Neuronal stem cell (in vitro differentiated cells): ENCODE data around the gene CPNE4.

Source experiments
- DNase-seq: peaks from one replicate; pipeline ENCODE4 v3.0.0-alpha.2; 2013; ENCODE audit warnings: low spot score
- H2AFZ ChIP-seq: one replicate; pipeline ENCODE4 v1.6.1; 2013; ENCODE audit warnings: mild to moderate bottlenecking, low read length, inconsistent platforms
- H2AK5ac ChIP-seq: 2 replicates; pipeline ENCODE4 v1.6.1; 2013; ENCODE audit warnings: low read depth, mild to moderate bottlenecking, inconsistent platforms, low read length, moderate library complexity, mixed read lengths
- H2BK120ac ChIP-seq: 2 replicates; pipeline ENCODE4 v1.6.1; 2013; ENCODE audit warnings: low read depth, mild to moderate bottlenecking, inconsistent platforms, low read length, moderate library complexity, mixed read lengths
- H2BK12ac ChIP-seq: one replicate; pipeline ENCODE4 v1.6.1; 2013; ENCODE audit warnings: low read length, inconsistent platforms
- H2BK15ac ChIP-seq: 2 replicates; pipeline ENCODE4 v1.6.1; 2013; ENCODE audit warnings: mild to moderate bottlenecking, low read length, inconsistent platforms, mixed read lengths
- H2BK5ac ChIP-seq: one replicate; pipeline ENCODE4 v1.6.1; 2013; ENCODE audit warnings: inconsistent platforms, mild to moderate bottlenecking, low read length, moderate library complexity
- H3K14ac ChIP-seq: one replicate; pipeline ENCODE4 v1.6.1; 2013; ENCODE audit warnings: low read length, inconsistent platforms
- H3K18ac ChIP-seq: 2 replicates; pipeline ENCODE4 v1.6.1; 2013; ENCODE audit warnings: low read length, inconsistent platforms
- H3K23ac ChIP-seq: 2 replicates; pipeline ENCODE4 v1.6.1; 2013; ENCODE audit warnings: low read depth, mild to moderate bottlenecking, mixed read lengths, low read length, inconsistent platforms; ENCODE audit not compliant: poor library complexity
- H3K27ac ChIP-seq: replicated peaks from 3 replicates; pipeline ENCODE4 v1.5.1; 2013; ENCODE audit warnings: low read length, inconsistent platforms
- H3K27me3 ChIP-seq, 3 experiments: 2 replicates each; pipeline ENCODE4 v1.6.1; 2013; ENCODE audit warnings: low read length in 3 of 3, mild to moderate bottlenecking in 2 of 3, inconsistent platforms in 1 of 3, low read depth in 1 of 3, mixed read lengths in 1 of 3, moderate library complexity in 1 of 3; ENCODE audit not compliant: control insufficient read depth in 3 of 3, insufficient read depth in 3 of 3
- H3K36me3 ChIP-seq, 2 donors: replicated peaks in 1 of 2; 2 replicates each; pipeline ENCODE4 v1.6.1; 2013; ENCODE audit warnings: low read length in 2 of 2; ENCODE audit not compliant: control insufficient read depth in 2 of 2, insufficient read depth in 2 of 2
- H3K4ac ChIP-seq: 2 replicates; pipeline ENCODE4 v1.6.1; 2013; ENCODE audit warnings: inconsistent platforms, mild to moderate bottlenecking, low read length, moderate library complexity
- H3K4me1 ChIP-seq, 2 donors: 1 replicate in 1 of 2; 2 replicates in 1 of 2; pipeline ENCODE4 v1.6.1; 2013; ENCODE audit warnings: low read length in 2 of 2, low read depth in 1 of 2; ENCODE audit not compliant: control insufficient read depth in 2 of 2, insufficient read depth in 1 of 2
- H3K4me2 ChIP-seq: one replicate; pipeline ENCODE4 v1.6.1; 2013; ENCODE audit warnings: mild to moderate bottlenecking, low read length, inconsistent platforms; ENCODE audit not compliant: insufficient read depth, poor library complexity, severe bottlenecking
- H3K4me3 ChIP-seq, 2 donors: 2 replicates each; pipeline ENCODE4 v1.5.1; 2013; ENCODE audit warnings: low read length in 2 of 2, mild to moderate bottlenecking in 2 of 2, inconsistent platforms in 1 of 2, moderate library complexity in 1 of 2
- H3K79me1 ChIP-seq: one replicate; pipeline ENCODE4 v1.6.1; 2013; ENCODE audit warnings: low read depth, mild to moderate bottlenecking, inconsistent platforms, low read length, moderate library complexity
- H3K9ac ChIP-seq: one replicate; pipeline ENCODE4 v1.6.1; 2013; ENCODE audit warnings: mild to moderate bottlenecking, low read depth, low read length, inconsistent platforms; ENCODE audit not compliant: poor library complexity
- H3K9me3 ChIP-seq, 2 donors: replicated peaks in 1 of 2; 2 replicates each; pipeline versions ENCODE3 to v1.6.1; 2013; ENCODE audit warnings: low read length in 2 of 2, mild to moderate bottlenecking in 2 of 2, inconsistent platforms in 1 of 2, low read depth in 1 of 2, mixed read lengths in 1 of 2, moderate library complexity in 1 of 2; ENCODE audit not compliant: control insufficient read depth in 2 of 2, insufficient read depth in 1 of 2
- H4K8ac ChIP-seq: one replicate; pipeline ENCODE4 v1.6.1; 2013; ENCODE audit warnings: low read depth, mild to moderate bottlenecking, inconsistent platforms, low read length, moderate library complexity
- H4K91ac ChIP-seq: one replicate; pipeline ENCODE4 v1.6.1; 2013; ENCODE audit warnings: low read length, low read depth, mild to moderate bottlenecking, inconsistent platforms; ENCODE audit not compliant: poor library complexity
- WGBS, 2 donors: extraction: QIAGEN DNeasy Blood & Tissue Kit; methylation state at CpG; one replicate each; pipeline ENCODE4 v1.1.7; 2013; ENCODE audit warnings: missing lambda C conversion rate in 2 of 2, mixed read lengths in 1 of 2; ENCODE audit not compliant: insufficient read length in 2 of 2, insufficient replicate concordance in 1 of 2; ENCODE audit errors: extremely low coverage in 2 of 2; 5-methylcytosine and 5-hydroxymethylcytosine counted together

The CPNE4 gene

DNA sequence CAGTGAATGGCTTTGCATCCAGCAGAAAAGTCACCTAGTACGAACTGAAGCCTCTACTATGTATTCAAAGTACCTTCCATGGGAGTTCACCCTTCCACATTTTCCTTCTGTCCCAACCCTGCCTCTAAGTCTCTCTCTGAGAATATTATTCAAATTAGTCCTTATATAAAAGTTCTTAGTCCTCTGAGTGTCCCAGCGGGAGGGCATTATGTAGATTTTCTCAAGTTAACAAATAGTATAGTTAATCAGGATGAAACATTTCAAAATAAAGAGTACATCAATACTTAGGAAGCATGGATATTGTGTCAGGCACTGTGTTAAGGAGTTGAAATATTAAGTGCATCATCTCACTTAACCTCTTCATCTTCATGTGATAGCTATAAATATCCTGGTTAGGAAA is 223.3 kb downstream of the CPNE4 start:
- no peak overlapping the region for H3K23ac ChIP-seq
- no CpG with 5 or more reads among the region's 2 CpGs for WGBS, 2 donors

DNA sequence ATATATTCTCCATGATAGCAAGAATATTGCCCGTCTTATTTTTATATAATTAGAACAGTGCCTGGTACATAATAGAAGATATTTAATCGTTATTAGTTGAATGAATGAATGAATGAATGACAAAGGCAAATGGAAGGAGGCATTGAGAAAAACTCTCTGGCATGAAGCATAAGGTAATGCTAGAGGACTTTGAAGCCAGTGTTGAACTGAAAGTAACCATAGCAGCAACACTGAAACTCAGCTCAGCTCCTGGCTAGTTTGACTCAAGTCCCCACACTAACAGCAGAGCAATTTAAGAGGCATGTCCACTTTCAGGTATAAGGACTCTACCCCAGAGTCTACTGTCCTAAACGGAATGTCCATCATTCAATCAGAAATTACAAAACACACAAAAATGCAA is 227.0 kb downstream of the CPNE4 start:
- Histone ChIP-seq H3K27ac (no peak overlapping the region), H3K9me3 (no peaks in the 10 kb centered on the region), H2BK15ac (no peak overlapping the region), H2BK120ac (no peak overlapping the region), H2AFZ (no peak overlapping the region), H3K23ac (no peak overlapping the region), H3K79me1 (no peaks in the 10 kb centered on the region), H4K8ac (no peak overlapping the region), H2BK12ac (no peak overlapping the region), H3K18ac (no peak overlapping the region), H3K27me3 (no peaks in the 10 kb centered on the region), H3K4me3 (no peak overlapping the region), H3K4ac (no peak overlapping the region), H2AK5ac (no peak overlapping the region), H3K4me1 (no peaks in the 10 kb centered on the region), H3K4me2 (no peak overlapping the region), H4K91ac (no peak overlapping the region), H3K9ac (no peak overlapping the region), H3K14ac (no peak overlapping the region), H3K36me3 (no peaks in the 10 kb centered on the region), H2BK5ac (no peak overlapping the region)
- no peak for DNase-seq
- 80% methylated on average over 1 of the region's 3 CpGs; no CpG with 5 or more reads in 1 of the 2 donors for WGBS, 2 donors

More for the DNA sequence above, 223.3 kb downstream of the CPNE4 start:
- H2BK5ac ChIP-seq, result no peak overlapping the region
- no peaks in the 10 kb centered on the region for H3K79me1 ChIP-seq
- H2AFZ ChIP-seq, result no peak overlapping the region
- no peaks in the 10 kb centered on the region for H3K27me3 ChIP-seq
- no peak overlapping the region for H3K4ac ChIP-seq
- H4K8ac ChIP-seq, result no peak overlapping the region
- no peak overlapping the region for H3K9ac ChIP-seq
- no peaks in the 10 kb centered on the region for H3K9me3 ChIP-seq
- no peak overlapping the region for H3K4me2 ChIP-seq
- no peak for DNase-seq
- H3K18ac ChIP-seq, result no peak overlapping the region
- no peak overlapping the region for H4K91ac ChIP-seq
- no peak overlapping the region for H2AK5ac ChIP-seq
- H3K36me3 ChIP-seq, result no peaks in the 10 kb centered on the region
- H3K14ac ChIP-seq, result no peak overlapping the region
- H3K27ac ChIP-seq, result no peak overlapping the region
- H2BK120ac ChIP-seq, result no peak overlapping the region
- H2BK15ac ChIP-seq, result no peak overlapping the region
- H3K4me3 ChIP-seq, result no peak overlapping the region
- H3K4me1 ChIP-seq, result no peaks in the 10 kb centered on the region
- H2BK12ac ChIP-seq, result no peak overlapping the region

DNA sequence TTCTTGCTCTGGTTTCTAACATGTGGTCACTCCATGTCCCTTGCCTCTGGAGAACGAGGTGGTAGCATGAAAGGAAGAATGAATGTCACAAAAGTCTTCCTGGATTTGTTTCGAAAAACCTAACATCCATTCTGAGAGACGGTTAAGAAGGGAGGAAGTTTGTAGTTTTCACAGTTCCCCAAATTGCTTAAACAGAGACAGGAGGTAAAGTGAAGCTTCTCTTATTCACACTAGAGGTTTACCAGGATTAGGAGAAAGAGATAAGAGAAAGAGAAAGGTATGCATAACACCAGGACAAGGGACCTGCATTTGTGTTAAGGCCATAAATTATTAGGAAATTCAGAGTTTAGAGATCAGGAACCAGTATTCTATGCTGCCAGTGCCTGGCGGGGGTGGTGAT is 228.1 kb downstream of the CPNE4 start:
- no peaks in the 10 kb centered on the region for H3K9me3 ChIP-seq
- H3K79me1 ChIP-seq, result no peaks in the 10 kb centered on the region
- no peak overlapping the region for H3K27ac ChIP-seq
- no peak overlapping the region for H2BK5ac ChIP-seq
- H4K91ac ChIP-seq, result no peak overlapping the region
- H3K14ac ChIP-seq, result no peak overlapping the region
- H3K4ac ChIP-seq, result no peak overlapping the region
- H3K4me3 ChIP-seq, result no peak overlapping the region
- no peak overlapping the region for H2AK5ac ChIP-seq
- no CpG with 5 or more reads among the region's 4 CpGs for WGBS, 2 donors
- H3K18ac ChIP-seq, result no peak overlapping the region
- no peaks in the 10 kb centered on the region for H3K4me1 ChIP-seq
- no peaks in the 10 kb centered on the region for H3K36me3 ChIP-seq
- DNase-seq, result no peak
- H2BK120ac ChIP-seq, result no peak overlapping the region
- H2AFZ ChIP-seq, result no peak overlapping the region
- H3K27me3 ChIP-seq, result no peaks in the 10 kb centered on the region
- H4K8ac ChIP-seq, result no peak overlapping the region
- H2BK15ac ChIP-seq, result no peak overlapping the region
- no peak overlapping the region for H3K23ac ChIP-seq
- no peak overlapping the region for H3K9ac ChIP-seq
- H2BK12ac ChIP-seq, result no peak overlapping the region
- H3K4me2 ChIP-seq, result no peak overlapping the region

DNA sequence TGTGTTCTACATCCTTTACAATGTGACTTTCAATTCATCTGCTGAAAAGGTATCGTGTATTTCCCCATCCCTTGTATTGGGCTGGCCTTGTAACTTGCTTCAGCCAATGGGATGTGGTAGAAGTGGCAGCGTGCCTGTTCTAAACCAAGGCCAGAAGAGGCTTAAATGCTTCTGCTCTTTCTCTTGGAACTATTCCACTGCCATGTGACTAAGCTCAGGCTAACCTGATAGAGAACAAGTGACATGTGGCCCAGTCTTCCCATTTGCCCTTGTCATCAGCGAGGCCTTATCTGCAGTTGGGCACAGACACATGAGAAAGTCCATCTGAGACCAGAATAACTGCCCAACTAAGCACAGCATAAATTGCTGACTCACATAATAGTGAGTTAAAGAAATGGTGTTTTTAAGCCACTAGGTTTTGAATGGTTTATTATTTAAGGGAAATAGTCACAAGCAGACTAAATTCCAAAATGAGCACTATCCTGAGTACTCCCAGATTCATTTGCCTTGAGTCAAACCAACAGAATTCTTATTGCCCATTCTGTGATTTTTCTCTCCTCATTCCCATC is 230.2 kb downstream of the CPNE4 start:
- Histone ChIP-seq H3K79me1 (no peaks in the 10 kb centered on the region), H3K18ac (no peak overlapping the region), H3K9me3 (no peaks in the 10 kb centered on the region), H4K91ac (no peak overlapping the region), H2BK120ac (no peak overlapping the region), H3K36me3 (no peaks in the 10 kb centered on the region), H3K4me3 (no peak overlapping the region), H3K4me2 (no peak overlapping the region), H3K14ac (no peak overlapping the region), H2BK5ac (no peak overlapping the region), H2AFZ (no peak overlapping the region), H3K27ac (no peak overlapping the region), H3K4me1 (no peaks in the 10 kb centered on the region), H2BK12ac (no peak overlapping the region), H4K8ac (no peak overlapping the region), H2AK5ac (no peak overlapping the region), H3K9ac (no peak overlapping the region), H3K23ac (no peak overlapping the region), H2BK15ac (no peak overlapping the region), H3K27me3 (no peaks in the 10 kb centered on the region), H3K4ac (no peak overlapping the region)
- no CpG with 5 or more reads among the region's 3 CpGs for WGBS, 2 donors
- DNase-seq, result no peak
